GM19438 (cell line): Measurements from ENCODE around the gene SOX30.
"Not testable (repeated sequence)": the region's sequence is repeated elsewhere in the genome, so short reads cannot be mapped to it uniquely, and the experiment has no call there.

ENCODE experiments used
- ATAC-seq: cut with Tn5 transposase; IDR thresholded peaks from one replicate; pipeline ENCODE4 v1.9.1; 2021; ENCODE audit warnings: low read depth; ENCODE audit not compliant: unreplicated experiment

The SOX30 gene

DNA sequence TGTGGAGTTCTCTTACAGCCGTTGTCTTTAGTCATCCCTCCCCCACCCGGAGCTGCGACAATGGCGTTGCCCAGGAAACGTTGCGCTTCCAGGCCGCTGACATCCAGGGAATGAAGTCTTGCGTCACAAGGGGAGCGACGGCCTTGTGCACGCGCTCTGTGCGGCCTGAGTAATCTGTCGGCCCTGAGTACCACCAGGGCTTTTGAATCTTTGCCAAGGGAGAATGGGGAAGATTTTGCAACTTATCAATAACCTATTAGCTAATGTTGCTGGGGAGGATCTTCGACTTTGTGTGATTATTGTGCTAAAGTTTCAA, at the start of gene SOX30:
SOX30 (minus strand) TSS at position 62 of the 316 bp plus-strand sequence. CDS start 360 bp downstream, outside the sequence.
- ATAC-seq: no peak

- not testable (repeated sequence) for ATAC-seq
These were observed 46.4 kb upstream of the SOX30 start for GRCh38 chr5:157698674-157699073.

DNA sequence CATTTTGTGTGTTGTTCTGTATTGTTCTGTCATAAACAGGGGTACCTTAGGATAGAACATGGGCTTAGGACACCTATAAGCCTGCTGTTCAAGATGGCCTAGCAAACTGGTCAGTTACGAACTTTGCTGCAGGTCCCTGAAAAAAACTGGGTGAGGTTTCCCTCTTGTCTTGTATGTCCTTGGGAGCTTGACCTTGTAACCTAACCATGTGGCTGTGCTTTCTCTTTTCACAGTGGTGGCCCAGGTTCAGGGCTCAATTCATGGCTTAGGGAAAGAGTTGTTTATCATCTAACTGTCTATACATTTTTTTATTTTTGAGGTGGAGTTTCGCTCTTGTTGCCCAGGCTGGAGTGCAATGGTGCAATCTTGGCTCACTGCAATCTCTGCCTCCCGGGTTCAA, 43.9 kb upstream of the SOX30 start:
- not testable (repeated sequence) for ATAC-seq

DNA sequence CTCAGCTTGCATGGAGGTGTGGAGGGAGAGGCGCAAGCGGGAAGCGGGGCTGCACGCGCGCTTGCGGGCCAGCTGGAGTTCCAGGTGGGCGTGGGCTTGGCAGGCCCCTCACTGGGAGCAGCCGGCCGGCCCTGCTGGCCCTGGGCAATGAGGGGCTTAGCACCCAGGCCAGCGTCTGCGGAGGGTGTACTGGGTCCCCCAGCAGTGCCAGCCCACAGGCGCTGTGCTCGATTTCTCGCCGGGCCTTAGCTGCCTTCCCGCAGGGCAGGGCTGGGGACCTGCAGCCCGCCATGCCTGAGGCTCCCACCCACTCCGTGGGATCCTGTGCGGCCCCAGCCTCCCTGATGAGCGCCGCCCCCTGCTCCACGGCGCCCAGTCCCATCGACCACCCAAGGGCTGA, 41.6 kb upstream of the SOX30 start:
- ATAC-seq: not testable (repeated sequence)

GRCh38 chr5:157690690-157691433, 38.6 kb upstream of the SOX30 start:
- no peak for ATAC-seq

DNA sequence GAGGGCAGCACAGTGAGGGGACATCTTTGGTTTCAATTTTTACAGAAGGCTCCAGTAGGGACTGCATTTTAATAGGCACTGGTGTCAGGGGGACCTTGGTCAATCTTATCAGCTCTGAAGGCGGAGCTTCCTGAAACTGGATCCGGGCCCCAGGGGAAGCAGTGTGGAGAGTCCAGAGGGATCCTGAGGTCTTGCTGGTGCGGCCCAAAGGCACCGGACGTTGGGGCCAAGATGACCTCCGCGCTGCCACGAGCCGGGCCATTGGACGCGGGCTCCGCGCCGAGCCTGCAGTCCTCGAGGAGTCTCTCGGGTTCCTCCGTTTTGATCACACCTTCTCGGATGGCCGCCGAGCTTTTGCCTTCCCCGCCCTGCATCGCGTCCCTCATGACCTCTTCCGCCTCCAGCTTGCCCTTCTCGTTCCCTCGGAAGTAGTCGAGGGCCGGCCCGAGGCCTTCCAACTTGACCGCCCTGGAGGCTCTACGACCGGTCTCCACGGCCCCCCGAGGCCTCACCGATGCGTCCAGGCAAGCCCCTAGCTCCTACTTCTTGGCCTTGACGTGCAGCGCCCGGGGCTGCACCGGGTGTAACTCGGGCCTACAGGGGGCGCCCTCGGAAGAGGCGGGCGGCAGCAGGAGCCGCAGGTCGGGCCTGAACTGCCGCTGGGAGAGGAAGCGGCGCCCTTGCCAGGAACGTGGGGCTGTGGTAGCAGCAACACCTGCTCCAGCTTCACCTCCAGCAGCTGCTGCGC, 37.9 kb upstream of the SOX30 start:
- no peak for ATAC-seq

- ATAC-seq: no peak
These were observed 34.9 kb upstream of the SOX30 start for GRCh38 chr5:157687198-157687554.

DNA sequence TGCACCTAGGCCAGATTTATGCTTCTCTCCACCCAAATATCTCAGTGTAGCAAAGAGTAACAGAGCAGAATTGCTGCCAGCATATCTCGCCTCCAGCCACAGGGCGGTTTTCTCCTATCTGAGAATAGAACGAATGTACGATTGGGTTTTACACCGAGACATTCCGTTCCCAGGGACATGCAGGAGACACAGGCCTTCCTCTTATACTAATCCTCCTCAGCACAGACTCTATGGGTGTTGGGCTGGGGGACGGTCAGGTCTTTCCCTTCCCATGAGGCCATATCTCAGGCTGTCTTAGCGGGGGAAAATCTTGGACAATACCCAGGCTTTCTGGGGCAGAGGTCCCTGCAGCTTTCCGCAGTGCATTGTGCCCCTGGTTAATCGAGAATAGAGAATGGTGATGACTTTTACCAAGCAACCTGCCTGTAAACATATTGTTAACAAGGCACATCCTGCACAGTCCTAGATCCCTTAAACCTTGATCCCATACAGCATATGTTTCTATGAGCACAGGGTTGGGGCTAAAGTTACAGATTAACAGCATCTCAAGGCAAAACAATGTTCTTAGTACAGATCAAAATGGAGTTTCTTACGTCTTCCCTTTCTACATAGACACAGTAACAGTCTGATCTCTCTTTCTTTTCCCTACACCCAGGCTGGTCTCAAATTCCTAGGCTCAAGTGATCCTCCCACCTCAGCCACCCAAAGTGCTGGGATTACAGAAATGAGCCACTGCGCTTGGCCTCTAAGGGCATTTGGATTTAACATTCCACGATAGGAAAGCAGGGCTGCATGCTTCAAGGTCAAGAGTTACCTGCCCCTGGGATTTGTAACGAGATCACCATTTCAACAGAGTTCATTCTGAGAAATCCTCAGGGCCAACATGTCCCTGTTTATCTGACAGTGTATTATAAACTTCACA, 34.3 kb upstream of the SOX30 start:
- ATAC-seq: not testable (repeated sequence)

DNA sequence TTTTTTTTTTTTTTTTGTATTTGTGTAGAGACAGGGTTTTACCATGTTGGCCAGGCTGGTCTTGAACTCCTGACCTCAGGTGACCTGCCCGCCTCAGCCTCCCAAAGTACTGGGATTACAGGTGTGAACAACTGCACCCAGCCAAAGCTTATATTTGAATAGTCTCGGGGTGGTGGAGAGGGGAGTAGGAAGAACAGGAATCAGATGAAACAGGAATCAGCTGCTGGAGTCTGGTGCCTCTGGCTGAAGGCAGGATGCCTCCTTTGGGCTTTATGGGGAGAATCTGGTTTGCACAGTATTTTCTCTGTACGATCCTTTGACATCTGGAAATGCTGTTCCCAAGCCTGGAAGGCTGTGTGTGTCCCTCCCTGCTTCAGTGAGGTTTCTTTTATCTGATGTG, 30.0 kb upstream of the SOX30 start:
- ATAC-seq: no peak

- no peak for ATAC-seq
These were observed 28.8 kb upstream of the SOX30 start for GRCh38 chr5:157681048-157681447.

DNA sequence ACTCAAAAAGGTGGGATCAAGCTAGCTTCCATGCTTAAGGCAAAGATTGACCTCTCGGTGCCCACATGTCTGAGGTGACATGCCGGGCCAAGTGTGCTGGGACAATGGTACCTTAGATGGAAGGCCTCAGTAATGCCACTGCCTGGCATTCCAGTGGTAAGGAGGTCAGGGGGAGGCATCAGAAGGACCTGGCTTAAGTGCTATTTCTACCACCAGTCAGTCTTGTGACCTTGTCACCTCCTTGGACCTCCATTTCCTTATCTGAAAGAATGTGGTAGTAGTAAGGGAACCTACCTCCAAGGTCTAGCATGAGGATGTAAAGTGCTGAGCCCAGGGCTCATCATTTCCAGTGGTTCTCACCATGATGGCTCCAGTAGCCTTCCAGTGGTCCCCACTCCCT, 28.0 kb upstream of the SOX30 start:
- no peak for ATAC-seq

- no peak for ATAC-seq
These were observed 27.6 kb upstream of the SOX30 start for GRCh38 chr5:157679801-157680200.

DNA sequence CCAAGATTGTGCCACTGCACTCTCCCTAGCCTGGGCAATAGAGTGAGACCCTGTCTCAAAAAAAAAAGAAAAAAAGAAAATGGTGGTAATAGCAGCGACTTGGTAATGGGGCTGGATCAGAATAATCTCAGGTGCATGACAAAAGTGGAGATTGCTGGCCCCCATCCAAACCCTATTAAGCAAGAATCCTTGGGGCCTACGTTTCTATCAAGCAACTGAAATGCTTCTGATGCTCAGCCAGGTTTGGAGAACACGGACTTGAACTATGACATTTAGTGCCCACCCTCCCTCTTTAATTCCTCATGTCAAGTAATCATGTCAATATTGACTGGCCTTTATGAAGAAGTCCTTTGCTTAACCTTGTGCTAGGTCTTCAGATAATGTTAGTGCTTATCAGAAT, 25.7 kb upstream of the SOX30 start:
- ATAC-seq: no peak

GRCh38 chr5:157674351-157674750, 22.1 kb upstream of the SOX30 start:
- not testable (repeated sequence) for ATAC-seq

DNA sequence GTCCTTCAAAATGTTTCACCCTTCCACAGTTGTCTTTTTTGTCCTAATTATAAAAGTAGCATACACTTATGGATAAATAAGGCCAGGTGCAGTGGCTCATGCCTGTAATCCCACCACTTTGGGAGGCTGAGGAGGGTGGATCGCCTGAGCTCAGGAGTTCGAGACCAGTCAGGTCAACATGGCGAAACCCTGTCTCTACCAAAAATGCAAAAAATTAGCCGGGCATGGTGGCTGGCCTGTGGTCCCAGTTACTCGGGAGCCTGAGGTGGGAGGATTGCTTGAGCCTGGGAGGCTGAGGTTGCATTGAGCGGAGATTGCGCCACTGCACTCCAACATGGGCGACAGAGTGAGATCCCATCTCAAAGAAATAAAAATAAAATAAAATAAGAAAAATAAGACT, 20.7 kb upstream of the SOX30 start:
- no peak for ATAC-seq

GRCh38 chr5:157671592-157672330, 19.5 kb upstream of the SOX30 start:
- ATAC-seq: no peak

- ATAC-seq: no peak
These were observed 18.7 kb upstream of the SOX30 start, which contains the start of gene C5orf52 for GRCh38 chr5:157670662-157671591. Gene C5orf52, plus strand, starts transcription at chr5:157671533. Its CDS starts 82 bp downstream, at chr5:157671615.

DNA sequence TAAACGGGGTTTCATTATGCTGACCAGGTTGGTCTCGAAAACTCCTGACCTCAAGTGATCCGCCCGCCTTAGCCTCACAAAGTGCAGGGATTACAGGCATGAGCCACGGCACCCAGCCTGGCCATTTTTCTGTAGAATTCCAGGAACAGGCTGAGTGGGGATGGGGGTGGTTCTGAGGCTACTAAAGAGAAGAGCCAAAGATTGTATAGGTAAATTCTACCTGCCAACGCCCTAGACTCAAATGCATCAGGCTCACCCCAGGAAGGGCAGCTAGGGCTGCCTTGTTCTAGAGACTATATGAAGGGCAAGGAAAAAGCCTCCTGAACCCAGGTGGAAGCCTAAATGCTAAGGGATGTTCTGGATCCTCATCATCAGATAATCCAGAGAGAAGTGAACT, 17.5 kb upstream of the SOX30 start:
- ATAC-seq: no peak

DNA sequence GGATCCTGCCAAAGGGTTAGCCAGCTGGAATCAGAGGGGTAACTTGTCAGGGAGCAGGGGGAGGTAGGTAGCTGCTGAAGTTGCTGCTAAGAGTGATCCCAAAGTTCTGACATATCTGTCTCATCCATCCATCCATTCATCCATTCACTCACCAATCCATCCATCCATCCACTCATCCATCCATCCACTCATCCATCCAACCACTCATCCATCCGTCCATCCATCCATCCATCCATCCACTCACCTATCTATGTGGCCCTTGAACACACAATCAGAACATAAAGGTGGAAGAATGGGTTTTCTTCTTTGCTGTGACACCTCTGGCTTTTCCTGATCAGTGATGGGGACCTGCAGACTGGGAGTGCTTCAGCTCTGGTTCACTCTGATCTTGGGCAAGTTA, 16.1 kb upstream of the SOX30 start:
- ATAC-seq: no peak
